Osteocyte (in vitro differentiated cells): Measurements from ENCODE around the gene SOS1. TPM values are rescaled to one million over a fixed set of nuclear protein-coding genes. Genes with fewer than 3 reads are reported as not detected.
"Not testable (repeated sequence)": the region's sequence is repeated elsewhere in the genome, so short reads cannot be mapped to it uniquely, and the experiment has no call there.

ENCODE experiments used
- DNase-seq: peaks from one replicate; pipeline ENCODE4 v3.0.0; 2021; ENCODE audit warnings: mixed read lengths; ENCODE audit not compliant: unreplicated experiment; ENCODE audit errors: extremely low spot score
- H3K27ac Mint-ChIP-seq: one replicate; pipeline ENCODE4 v1.8.0; 2021; ENCODE audit warnings: mild to moderate bottlenecking, mixed read lengths; ENCODE audit not compliant: unreplicated experiment
- H3K27me3 Mint-ChIP-seq: one replicate; pipeline ENCODE4 v1.8.0; 2021; ENCODE audit warnings: mixed read lengths; ENCODE audit not compliant: unreplicated experiment
- H3K36me3 Mint-ChIP-seq: one replicate; pipeline ENCODE4 v1.8.0; 2021; ENCODE audit warnings: mixed read lengths; ENCODE audit not compliant: unreplicated experiment
- H3K4me1 Mint-ChIP-seq: one replicate; pipeline ENCODE4 v1.8.0; 2021; ENCODE audit warnings: mixed read lengths; ENCODE audit not compliant: unreplicated experiment
- H3K4me3 Mint-ChIP-seq: one replicate; pipeline ENCODE4 v1.8.0; 2021; ENCODE audit warnings: mild to moderate bottlenecking, moderate library complexity, mixed read lengths; ENCODE audit not compliant: unreplicated experiment
- H3K9me3 Mint-ChIP-seq: one replicate; pipeline ENCODE4 v1.8.0; 2021; ENCODE audit warnings: mixed read lengths; ENCODE audit not compliant: unreplicated experiment
- CTCF ChIP-seq: fragments of 200-600 bp; sonication (generic); IDR thresholded peaks from 2 replicates; pipeline ENCODE4 v1.5.0; 2021; ENCODE audit warnings: antibody characterized with exemption, mild to moderate bottlenecking, moderate library complexity
- total RNA-seq: library from RNA; stranded (reverse); gene quantifications from 2 replicates; pipeline ENCODE4 v1.2.1, GENCODE V29; 2021

SOS1 gene
- total RNA-seq, 1 donor from 2014 or later, result 35.6 TPM

GRCh38 chr2:39156846-39157245, 36.0 kb upstream of the SOS1 start:
- no peak overlapping the region for H3K27ac Mint-ChIP-seq
- no peaks in the 10 kb centered on the region for H3K4me1 Mint-ChIP-seq
- TF ChIP-seq CTCF, result no peak
- H3K36me3 Mint-ChIP-seq, result no peaks in the 10 kb centered on the region
- no peaks in the 10 kb centered on the region for H3K27me3 Mint-ChIP-seq
- H3K4me3 Mint-ChIP-seq, result no peak overlapping the region
- no peak for DNase-seq
- H3K9me3 Mint-ChIP-seq, result no peaks in the 10 kb centered on the region

DNA sequence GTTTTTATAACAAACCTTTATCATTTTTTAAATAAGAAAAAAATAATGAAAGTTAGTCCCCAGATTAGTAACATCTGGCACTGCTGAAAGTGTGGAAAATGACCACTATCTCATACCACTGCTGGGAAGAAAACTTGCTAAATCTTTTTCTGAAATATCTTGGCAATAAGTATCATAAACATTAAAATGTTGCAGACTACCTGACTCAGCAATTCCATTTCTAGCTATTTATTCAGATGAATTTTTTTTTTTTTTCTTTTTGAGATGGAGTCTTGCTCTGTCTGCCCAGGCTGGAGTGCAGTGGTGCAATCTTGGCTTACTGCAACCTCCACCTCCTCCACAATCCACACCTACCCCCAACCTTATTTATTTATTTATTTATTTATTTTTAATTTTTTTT, 35.3 kb upstream of the SOS1 start:
- H3K4me3 Mint-ChIP-seq, result no peak overlapping the region
- no peaks in the 10 kb centered on the region for H3K27me3 Mint-ChIP-seq

GRCh38 chr2:39155573-39155972, 34.7 kb upstream of the SOS1 start:
- not testable (repeated sequence) for H3K27ac Mint-ChIP-seq, H3K36me3 Mint-ChIP-seq, H3K9me3 Mint-ChIP-seq

More for the DNA sequence above, 35.3 kb upstream of the SOS1 start:
- no peak for TF ChIP-seq CTCF
- Mint-ChIP-seq H3K27ac (no peak overlapping the region), H3K36me3 (no peaks in the 10 kb centered on the region), H3K4me1 (no peaks in the 10 kb centered on the region), H3K9me3 (no peaks in the 10 kb centered on the region)
- DNase-seq, result no peak

DNA sequence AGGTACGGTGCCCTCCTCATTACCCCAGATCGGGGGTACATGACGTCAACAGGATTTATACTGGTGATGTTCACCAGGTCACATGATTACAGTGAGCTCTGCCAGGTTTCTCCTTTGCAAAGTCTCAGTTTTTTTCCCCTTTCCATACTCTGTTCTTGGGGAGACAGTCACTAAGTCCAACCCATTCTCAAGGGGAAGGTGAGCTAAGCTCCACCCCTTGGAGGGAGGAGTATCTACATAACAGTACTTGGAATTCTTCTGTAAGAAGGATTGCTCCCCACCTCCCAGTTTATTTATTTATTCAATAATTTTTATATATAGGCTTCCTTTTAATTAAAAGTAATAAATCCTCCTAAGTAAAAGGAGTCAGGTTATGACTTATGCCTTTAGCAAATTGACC, 34.1 kb upstream of the SOS1 start:
- no peaks in the 10 kb centered on the region for H3K36me3 Mint-ChIP-seq
- no peak for DNase-seq

More at GRCh38 chr2:39155573-39155972, 34.7 kb upstream of the SOS1 start:
- DNase-seq, H3K27me3 Mint-ChIP-seq, H3K4me1 Mint-ChIP-seq, H3K4me3 Mint-ChIP-seq: not testable (repeated sequence)

GRCh38 chr2:39153312-39153711, 32.5 kb upstream of the SOS1 start:
- no peak for DNase-seq
- H3K4me1 Mint-ChIP-seq, result no peaks in the 10 kb centered on the region
- no peaks in the 10 kb centered on the region for H3K9me3 Mint-ChIP-seq
- no peaks in the 10 kb centered on the region for H3K27me3 Mint-ChIP-seq
- no peak for TF ChIP-seq CTCF
- no peak overlapping the region for H3K27ac Mint-ChIP-seq
- no peak overlapping the region for H3K4me3 Mint-ChIP-seq
- H3K36me3 Mint-ChIP-seq, result no peaks in the 10 kb centered on the region

More for the DNA sequence above, 34.1 kb upstream of the SOS1 start:
- H3K27ac Mint-ChIP-seq, result no peak overlapping the region
- no peaks in the 10 kb centered on the region for H3K27me3 Mint-ChIP-seq
- TF ChIP-seq CTCF, result no peak
- H3K4me3 Mint-ChIP-seq, result no peak overlapping the region
- H3K4me1 Mint-ChIP-seq, result no peaks in the 10 kb centered on the region
- no peaks in the 10 kb centered on the region for H3K9me3 Mint-ChIP-seq

DNA sequence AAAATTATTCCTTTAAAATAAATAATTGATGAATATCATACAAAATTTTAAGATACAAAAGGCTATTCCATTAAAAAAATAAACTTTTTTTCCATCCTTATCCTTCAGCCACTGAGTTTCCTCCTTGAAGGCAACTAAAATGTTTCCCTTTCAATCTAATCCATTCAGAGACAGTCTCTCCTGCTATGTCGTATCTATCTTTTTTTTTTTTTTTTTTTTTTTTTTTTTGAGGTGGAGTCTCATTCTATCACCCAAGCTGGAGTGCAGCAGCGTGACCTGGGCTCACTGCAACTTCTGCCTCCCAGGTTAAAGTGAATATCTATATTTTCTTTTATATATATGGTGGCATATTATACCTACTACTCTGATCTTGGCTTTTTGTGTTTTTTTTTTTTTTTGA, 31.7 kb upstream of the SOS1 start:
- H3K9me3 Mint-ChIP-seq, result no peaks in the 10 kb centered on the region
- no peak overlapping the region for H3K27ac Mint-ChIP-seq
- TF ChIP-seq CTCF, result no peak
- H3K4me1 Mint-ChIP-seq, result no peaks in the 10 kb centered on the region
- H3K4me3 Mint-ChIP-seq, result no peak overlapping the region
- no peak for DNase-seq
- H3K36me3 Mint-ChIP-seq, result no peaks in the 10 kb centered on the region
- H3K27me3 Mint-ChIP-seq, result no peaks in the 10 kb centered on the region
